Measurements from ENCODE around the gene PYY. TPM values are rescaled to one million over a fixed set of nuclear protein-coding genes. Genes with fewer than 3 reads are reported as not detected.

PYY gene
- total RNA-seq (not detected in 2 replicates), polyA plus RNA-seq (0.77 TPM in 1 of 2 replicates, not detected in the other)

DNA sequence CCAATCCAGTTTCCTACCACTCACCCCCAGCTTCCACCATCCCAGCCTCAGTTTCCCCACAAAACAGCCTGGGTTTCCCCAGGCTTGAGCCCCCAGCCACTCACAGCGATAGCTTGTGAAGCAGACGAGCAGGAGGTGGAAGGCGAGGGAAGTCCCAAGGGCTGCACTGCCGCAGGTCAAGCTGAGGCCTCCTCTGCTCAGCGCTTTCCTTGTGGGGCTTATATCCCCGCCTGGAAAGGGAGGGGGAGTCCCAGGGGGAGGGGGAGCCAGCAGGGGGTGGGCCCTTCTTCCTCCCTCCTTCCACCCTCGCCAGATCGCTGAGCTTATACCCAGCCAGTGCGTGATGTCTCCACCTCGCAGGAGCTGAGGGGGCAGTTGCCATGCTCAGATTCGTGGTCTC is at the start of gene PYY:
TSS of gene PYY (minus strand) at position 195 of the 400 bp plus-strand sequence. CDS start 457 bp downstream, outside the sequence.
- peak within 1 kb of the TSS; percentile 24 for H3K4me3 ChIP-seq
- no peaks in the 10 kb centered on the region for H3K36me3 ChIP-seq
- no peak for DNase-seq (ENCODE audit: low read depth in 1 of 2, low spot score in 1 of 2)
- peaks cover 29% of the 10 kb centered on the region for H3K27me3 ChIP-seq
- no peaks in the 10 kb centered on the region for H3K4me1 ChIP-seq (ENCODE audit: low read depth)
- H3K27ac ChIP-seq: no peak within 1 kb of the TSS
- TF ChIP-seq, protein P1, sequence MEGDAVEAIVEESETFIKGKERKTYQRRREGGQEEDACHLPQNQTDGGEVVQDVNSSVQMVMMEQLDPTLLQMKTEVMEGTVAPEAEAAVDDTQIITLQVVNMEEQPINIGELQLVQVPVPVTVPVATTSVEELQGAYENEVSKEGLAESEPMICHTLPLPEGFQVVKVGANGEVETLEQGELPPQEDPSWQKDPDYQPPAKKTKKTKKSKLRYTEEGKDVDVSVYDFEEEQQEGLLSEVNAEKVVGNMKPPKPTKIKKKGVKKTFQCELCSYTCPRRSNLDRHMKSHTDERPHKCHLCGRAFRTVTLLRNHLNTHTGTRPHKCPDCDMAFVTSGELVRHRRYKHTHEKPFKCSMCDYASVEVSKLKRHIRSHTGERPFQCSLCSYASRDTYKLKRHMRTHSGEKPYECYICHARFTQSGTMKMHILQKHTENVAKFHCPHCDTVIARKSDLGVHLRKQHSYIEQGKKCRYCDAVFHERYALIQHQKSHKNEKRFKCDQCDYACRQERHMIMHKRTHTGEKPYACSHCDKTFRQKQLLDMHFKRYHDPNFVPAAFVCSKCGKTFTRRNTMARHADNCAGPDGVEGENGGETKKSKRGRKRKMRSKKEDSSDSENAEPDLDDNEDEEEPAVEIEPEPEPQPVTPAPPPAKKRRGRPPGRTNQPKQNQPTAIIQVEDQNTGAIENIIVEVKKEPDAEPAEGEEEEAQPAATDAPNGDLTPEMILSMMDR (IDR thresholded peaks at IDR 0.05; ENCODE audit: low read depth, low read length): no peak
- H3K9me3 ChIP-seq (ENCODE audit: low read depth): no peaks in the 10 kb centered on the region

DNA sequence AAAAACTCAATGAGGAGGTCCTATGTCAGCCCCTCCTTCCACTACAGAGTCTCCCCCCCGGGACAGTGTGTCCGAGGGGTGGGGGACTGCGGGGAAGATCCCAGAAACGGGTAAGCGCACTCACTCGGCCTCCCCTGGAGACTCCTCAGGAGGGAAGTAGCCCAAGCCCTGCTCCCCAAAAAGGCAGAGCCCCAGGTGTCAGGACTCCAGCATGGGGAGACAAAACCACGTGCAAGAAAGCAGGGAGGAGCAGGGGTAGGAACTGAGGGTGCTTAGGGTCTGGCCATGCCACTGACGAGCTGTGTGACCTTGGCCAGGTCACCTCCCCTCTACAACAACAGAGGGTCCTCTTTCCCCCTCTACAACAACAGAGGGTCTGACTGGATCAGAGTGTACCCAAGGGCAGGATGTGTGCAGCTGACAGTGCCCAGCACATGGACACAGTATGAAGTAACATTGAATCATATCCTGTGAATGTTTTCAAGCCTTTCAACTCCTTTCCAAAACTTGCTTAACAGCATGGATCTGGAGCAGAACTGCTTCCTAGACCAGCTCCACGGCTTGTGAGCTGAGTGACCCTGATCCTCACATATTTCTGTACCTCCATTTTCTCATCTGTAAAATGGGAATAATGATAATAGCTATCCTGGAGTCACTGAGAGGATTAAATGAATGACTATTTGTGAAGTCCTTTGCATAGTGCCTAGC is 48.6 kb upstream of the PYY start:
- TF ChIP-seq, protein P1 (IDR thresholded peaks at IDR 0.05; ENCODE audit: low read depth, low read length): no peak
- H3K36me3 ChIP-seq: no peaks in the 10 kb centered on the region
- H3K9me3 ChIP-seq (ENCODE audit: low read depth): no peaks in the 10 kb centered on the region
- peak in 1 of 2 donors; percentile 78 for DNase-seq (ENCODE audit: low read depth in 1 of 2, low spot score in 1 of 2)
- H3K27ac ChIP-seq: no peak overlapping the region
- H3K4me1 ChIP-seq (ENCODE audit: low read depth): no peaks in the 10 kb centered on the region
- H3K27me3 ChIP-seq: peaks cover 39% of the 10 kb centered on the region
- no peak overlapping the region for H3K4me3 ChIP-seq

DNA sequence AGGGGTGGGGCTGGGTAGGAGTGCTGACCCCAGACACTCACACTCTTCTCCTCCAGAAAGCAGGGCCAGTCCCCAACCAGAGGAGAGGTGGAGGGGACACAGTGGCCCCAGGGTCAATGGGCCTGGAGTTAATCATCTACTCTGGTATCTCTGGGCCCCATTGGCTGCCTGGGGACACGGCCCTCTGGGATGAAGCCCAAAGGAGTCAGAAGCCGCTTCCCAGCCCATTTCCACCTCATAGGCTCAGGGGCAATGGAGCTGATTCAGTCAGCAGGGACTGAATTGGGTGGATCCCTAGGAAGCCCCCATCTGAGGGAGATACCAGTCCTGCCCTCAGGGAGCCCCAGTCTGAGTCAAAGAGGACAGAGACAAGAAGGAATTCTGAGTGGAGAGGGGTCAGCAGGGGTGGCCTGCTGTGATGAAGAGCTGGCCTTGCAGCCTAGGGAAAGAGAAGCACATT is 47.8 kb upstream of the PYY start:
- DNase-seq (ENCODE audit: low read depth in 1 of 2, low spot score in 1 of 2): no peak
- H3K9me3 ChIP-seq (ENCODE audit: low read depth): no peaks in the 10 kb centered on the region
- no peaks in the 10 kb centered on the region for H3K36me3 ChIP-seq
- H3K4me1 ChIP-seq (ENCODE audit: low read depth): no peaks in the 10 kb centered on the region
- no peak overlapping the region for H3K4me3 ChIP-seq
- H3K27me3 ChIP-seq: peaks cover 39% of the 10 kb centered on the region
- TF ChIP-seq, protein P1 (IDR thresholded peaks at IDR 0.05; ENCODE audit: low read depth, low read length): no peak
- no peak overlapping the region for H3K27ac ChIP-seq

DNA sequence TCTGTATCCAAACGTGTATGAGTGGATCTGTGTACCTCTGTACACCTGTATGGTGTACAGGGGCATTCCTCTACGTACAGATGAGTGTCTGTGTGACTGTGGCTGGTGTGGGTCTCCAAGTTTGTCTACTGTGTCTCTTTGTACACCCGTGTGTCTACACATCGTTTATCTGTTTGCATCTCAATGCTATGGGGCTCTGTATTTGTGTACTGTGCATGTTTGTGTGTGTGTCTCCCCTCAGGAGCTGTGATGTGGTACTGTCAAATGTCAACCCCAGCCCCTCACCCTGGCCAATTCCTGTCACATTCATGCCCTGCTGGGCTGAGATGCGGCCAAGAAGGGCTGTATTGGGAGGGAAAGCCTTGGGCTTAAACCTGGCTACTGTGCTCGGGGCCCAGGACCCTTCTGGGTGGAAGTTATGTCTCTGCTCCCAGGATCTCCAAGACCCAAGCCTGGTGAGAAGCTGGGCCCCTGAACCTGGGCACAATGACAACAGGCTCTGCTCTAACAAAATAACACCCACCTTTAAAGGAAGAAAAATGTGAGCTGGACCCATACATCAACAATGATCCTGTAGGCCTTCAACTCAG is 47.2 kb upstream of the PYY start:
- TF ChIP-seq, protein P1 (IDR thresholded peaks at IDR 0.05; ENCODE audit: low read depth, low read length): no peak
- no peaks in the 10 kb centered on the region for H3K36me3 ChIP-seq
- H3K4me1 ChIP-seq (ENCODE audit: low read depth): no peaks in the 10 kb centered on the region
- no peak overlapping the region for H3K4me3 ChIP-seq
- peaks cover 34% of the 10 kb centered on the region for H3K27me3 ChIP-seq
- no peak overlapping the region for H3K27ac ChIP-seq
- no peaks in the 10 kb centered on the region for H3K9me3 ChIP-seq (ENCODE audit: low read depth)
- DNase-seq (ENCODE audit: low read depth in 1 of 2, low spot score in 1 of 2): no peak

DNA sequence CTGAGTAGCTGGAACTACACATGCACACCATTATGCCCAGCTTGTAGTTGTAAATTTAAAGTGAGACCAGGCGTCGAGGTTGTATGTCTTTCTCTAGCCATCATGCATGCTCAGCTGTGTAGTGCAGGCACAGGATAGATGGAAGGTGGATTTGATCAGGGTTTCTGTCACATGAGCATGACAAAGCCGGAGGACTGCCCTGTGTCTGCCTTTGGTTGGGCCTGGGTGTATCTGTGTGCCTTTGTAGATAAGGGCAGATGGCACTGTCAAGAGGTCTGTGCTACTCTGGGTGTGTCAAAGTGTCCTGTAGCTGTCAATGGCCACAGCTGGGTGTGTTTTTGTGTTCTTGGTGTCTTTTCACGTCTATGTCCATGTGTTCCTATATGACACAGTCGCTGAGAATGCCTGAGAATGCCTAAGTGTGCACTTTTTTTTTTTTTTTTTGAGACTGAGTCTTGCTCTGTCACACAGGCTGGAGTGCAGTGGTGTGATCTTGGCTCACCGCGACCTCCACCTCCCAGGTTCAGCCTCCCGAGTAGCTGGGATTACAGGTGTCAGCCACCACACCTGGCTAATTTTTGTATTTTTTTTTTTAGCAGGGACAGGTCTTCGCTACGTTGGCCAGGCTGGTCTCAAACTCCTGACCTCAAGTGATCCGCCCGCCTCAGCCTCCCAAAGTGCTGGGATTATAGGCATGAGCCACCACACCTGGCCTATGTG is 46.6 kb upstream of the PYY start:
- Histone ChIP-seq H3K27ac (no peak overlapping the region), H3K36me3 (no peaks in the 10 kb centered on the region), H3K4me3 (no peak overlapping the region), H3K4me1 (ENCODE audit: low read depth) (no peaks in the 10 kb centered on the region), H3K9me3 (ENCODE audit: low read depth) (no peaks in the 10 kb centered on the region), H3K27me3 (peaks cover 28% of the 10 kb centered on the region)
- no peak for DNase-seq (ENCODE audit: low read depth in 1 of 2, low spot score in 1 of 2)
- TF ChIP-seq, protein P1 (IDR thresholded peaks at IDR 0.05; ENCODE audit: low read depth, low read length): no peak
